Peyer's patch (tissue), 4 donors: ENCODE data around the gene PTPRE.

Source experiments
- POLR2A ChIP-seq, 2 donors: fragments of 450-650 bp; IDR thresholded peaks; one replicate each; pipeline ENCODE4 v1.5.1; 2017; ENCODE audit warnings: antibody characterized with exemption in 2 of 2, mild to moderate bottlenecking in 2 of 2, moderate library complexity in 2 of 2
- TF ChIP-seq, protein P1 (sequence below), 6 experiments: fragments of 450-650 bp in 4 of 6; fragments of 200-600 bp in 2 of 6; sonication (generic) in 1 of 6; IDR thresholded peaks; one replicate each; pipeline ENCODE4 v1.5.1; 2017 to 2019; ENCODE audit warnings: antibody characterized with exemption in 6 of 6, mild to moderate bottlenecking in 3 of 6, moderate library complexity in 1 of 6

DNA sequence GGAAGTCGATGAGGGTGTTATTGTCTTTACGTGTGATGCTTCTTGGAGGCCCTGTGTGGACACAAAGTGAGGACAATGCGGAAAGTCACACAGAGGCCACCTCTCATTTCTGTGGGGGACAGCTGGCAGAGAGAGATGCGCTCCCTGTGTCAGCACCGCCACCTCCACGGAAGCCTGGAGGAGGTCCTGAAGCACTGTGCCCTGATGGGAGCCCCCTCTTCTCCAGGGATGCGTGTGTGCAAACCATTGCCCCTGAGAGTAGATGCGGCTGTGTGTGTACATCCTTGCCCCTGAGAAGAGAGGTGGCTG, 2.0 kb downstream of the PTPRE start:
- TF ChIP-seq POLR2A (IDR thresholded peaks at IDR 0.05) = no peak
- TF ChIP-seq, protein P1, sequence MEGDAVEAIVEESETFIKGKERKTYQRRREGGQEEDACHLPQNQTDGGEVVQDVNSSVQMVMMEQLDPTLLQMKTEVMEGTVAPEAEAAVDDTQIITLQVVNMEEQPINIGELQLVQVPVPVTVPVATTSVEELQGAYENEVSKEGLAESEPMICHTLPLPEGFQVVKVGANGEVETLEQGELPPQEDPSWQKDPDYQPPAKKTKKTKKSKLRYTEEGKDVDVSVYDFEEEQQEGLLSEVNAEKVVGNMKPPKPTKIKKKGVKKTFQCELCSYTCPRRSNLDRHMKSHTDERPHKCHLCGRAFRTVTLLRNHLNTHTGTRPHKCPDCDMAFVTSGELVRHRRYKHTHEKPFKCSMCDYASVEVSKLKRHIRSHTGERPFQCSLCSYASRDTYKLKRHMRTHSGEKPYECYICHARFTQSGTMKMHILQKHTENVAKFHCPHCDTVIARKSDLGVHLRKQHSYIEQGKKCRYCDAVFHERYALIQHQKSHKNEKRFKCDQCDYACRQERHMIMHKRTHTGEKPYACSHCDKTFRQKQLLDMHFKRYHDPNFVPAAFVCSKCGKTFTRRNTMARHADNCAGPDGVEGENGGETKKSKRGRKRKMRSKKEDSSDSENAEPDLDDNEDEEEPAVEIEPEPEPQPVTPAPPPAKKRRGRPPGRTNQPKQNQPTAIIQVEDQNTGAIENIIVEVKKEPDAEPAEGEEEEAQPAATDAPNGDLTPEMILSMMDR (IDR thresholded peaks at IDR 0.05) = no peak
